ENCODE data around the gene PDIA3.
"Not testable (repeated sequence)": the region's sequence is repeated elsewhere in the genome, so short reads cannot be mapped to it uniquely, and the experiment has no call there.

Gene PDIA3

DNA sequence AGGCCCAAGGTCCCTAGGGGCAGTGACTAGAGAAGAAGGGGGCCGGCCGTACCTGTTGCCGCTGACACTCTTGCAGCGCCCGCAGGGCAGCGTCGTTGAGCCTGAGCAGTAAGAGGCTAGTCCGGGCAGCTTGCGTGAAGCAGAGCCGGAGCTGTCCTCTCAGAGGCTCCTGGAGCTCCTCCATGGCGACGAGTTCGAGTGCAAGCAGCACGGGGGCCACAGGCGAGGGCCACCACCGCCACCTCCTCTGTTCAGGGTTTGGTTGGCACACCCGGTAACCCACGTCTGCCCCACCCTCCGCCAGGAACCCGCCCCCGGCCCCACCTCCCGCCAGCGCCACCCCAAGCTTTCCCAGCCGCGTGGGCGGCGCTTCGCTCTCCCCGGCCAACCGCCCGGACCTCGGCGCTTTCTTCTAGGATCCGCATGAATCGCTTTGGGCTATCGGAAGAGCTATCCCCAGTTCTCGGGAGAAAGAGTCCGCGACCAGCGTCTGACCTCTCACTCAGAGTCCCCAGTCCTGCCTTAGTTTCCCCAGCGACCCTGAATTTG, 30.6 kb downstream of the PDIA3 start, which contains the start of gene ELL3:
Gene ELL3, minus strand, starts transcription at position 249 of the 549 bp plus-strand sequence. Its CDS starts 65 bp downstream, at position 184.
- DNase-seq (ENCODE audit: low spot score) = peak; percentile 76

DNA sequence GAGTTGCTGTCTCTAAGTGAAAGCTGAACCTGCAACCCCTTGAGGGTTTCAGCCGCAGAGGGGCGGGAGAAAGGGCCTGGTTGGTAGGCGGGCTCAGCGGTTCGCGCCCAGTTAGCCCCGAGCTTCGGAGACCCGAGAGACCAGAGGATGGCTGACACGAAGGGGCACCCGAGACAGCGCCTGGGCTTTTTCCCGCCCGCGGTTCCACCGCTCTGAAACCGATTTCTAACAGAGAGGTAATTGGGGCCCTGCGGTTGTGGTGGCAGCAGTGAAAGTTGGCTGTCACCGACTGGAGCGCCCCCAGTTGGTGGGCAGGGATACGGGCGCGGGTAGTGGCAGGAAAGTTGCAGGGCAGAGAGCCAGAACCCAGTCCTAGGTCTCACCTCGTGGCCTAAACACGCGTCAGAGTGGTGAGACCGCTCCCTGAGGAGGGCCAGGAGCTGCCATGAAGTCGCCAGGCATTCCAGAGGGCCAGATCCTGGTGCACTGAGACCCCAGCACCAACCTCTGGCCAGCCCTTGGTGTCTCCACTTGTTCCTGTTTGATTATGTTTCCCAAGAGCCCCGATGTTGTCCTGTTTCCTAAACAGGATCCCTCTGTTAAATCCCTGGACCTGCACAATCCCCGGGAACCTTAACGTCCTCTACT, 31.2 kb downstream of the PDIA3 start:
- DNase-seq (ENCODE audit: low spot score) = peak; percentile 84

DNA sequence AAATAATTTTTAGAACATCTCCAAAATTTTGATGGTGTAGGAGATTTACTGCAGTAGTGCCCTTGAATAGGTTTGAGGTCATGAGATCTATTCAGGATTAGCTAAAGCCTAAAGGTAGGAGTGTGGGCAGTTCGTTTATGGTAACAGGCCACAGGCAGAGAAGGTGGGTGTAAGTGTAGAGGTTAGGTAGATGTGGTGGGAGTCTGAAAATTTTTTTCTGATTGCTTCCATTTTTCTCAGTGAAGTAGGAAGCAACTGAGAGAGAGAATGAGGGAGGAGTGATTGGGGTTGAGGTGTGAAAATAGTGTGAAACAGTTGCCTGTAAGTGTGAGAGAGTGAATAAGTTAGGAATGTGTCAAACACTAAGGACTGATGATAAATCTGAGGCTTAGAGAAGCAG, 32.8 kb downstream of the PDIA3 start:
- no peak for DNase-seq (ENCODE audit: low spot score)

GRCh38 chr15:43789409-43789808, 43.2 kb downstream of the PDIA3 start:
- no peak for DNase-seq (ENCODE audit: low spot score)

DNA sequence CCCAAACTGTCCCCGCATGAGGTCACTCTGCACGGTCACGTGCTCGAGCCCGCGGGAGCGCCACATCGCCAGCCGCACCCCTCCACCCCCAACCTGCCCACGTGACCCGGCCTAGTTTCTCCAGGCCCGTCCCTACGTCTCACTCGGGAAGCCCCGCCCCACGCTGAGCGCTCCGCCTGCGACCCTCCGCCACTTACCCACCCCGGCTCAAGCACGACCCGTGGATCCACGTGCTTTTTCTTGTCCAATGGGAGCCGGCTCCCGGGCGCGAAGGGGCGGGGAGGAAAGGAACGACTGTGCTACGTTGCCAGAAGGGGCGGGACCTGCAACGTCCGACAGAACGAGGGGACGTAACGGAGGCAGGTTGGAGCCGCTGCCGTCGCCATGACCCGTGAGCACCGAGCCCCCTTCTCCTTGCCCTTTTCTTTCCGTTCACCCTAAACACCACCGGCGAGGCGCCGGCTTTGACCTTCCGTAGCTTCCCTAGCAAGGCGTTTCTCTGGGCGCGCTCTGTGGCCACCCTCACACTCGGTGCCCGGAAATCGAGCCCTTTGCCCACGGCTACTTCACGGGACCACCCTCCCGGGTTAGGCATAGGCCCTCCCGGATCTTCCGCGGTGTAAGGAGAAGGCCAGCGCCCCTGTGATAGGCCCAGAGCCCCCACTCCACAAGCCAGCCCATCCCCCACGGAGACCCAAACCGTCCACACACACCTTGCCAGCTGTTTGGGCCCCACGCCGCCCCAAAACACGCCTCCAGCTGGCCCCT, 45.9 kb downstream of the PDIA3 start, which contains the start of gene SERF2:
Gene SERF2, plus strand, starts transcription at position 328 of the 768 bp plus-strand sequence. Its CDS starts 57 bp downstream, at position 385.
- peak; percentile 100 for DNase-seq (ENCODE audit: low spot score)

GRCh38 chr15:43792761-43793476, 46.7 kb downstream of the PDIA3 start:
- peak; percentile 33 for DNase-seq (ENCODE audit: low spot score)

DNA sequence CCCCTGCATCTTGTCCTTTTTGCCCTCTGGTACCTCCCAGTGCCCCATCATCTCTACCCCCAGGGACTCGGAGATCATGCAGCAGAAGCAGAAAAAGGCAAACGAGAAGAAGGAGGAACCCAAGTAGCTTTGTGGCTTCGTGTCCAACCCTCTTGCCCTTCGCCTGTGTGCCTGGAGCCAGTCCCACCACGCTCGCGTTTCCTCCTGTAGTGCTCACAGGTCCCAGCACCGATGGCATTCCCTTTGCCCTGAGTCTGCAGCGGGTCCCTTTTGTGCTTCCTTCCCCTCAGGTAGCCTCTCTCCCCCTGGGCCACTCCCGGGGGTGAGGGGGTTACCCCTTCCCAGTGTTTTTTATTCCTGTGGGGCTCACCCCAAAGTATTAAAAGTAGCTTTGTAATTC, 47.4 kb downstream of the PDIA3 start:
- DNase-seq (ENCODE audit: low spot score) = no peak

- DNase-seq (ENCODE audit: low spot score) = no peak
These were observed 48.2 kb downstream of the PDIA3 start for GRCh38 chr15:43794269-43795037.

- DNase-seq (ENCODE audit: low spot score) = no peak
These were observed 49.0 kb downstream of the PDIA3 start for GRCh38 chr15:43795197-43795596.

GRCh38 chr15:43795997-43796396, 49.8 kb downstream of the PDIA3 start:
- DNase-seq (ENCODE audit: low spot score) = no peak

DNA sequence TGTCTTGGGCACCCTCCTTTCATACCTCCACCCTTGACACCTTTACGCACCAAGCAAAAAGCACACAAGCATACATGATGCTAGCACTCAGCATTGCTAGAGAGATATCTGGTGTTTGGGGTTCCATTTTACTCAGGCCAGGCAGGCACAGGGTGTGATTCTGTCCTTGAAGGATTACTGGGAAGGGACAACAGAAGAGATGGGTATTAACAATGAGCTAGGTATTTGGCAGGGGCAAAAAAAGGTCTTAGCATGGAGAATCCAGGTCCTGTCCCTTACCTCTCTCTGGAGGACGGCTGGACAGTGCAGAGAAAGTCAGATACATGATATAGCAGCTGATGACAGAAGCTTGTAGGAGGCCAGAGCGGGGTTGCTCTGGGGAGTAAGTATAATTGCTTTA, 50.3 kb downstream of the PDIA3 start:
- DNase-seq (ENCODE audit: low spot score) = no peak

DNA sequence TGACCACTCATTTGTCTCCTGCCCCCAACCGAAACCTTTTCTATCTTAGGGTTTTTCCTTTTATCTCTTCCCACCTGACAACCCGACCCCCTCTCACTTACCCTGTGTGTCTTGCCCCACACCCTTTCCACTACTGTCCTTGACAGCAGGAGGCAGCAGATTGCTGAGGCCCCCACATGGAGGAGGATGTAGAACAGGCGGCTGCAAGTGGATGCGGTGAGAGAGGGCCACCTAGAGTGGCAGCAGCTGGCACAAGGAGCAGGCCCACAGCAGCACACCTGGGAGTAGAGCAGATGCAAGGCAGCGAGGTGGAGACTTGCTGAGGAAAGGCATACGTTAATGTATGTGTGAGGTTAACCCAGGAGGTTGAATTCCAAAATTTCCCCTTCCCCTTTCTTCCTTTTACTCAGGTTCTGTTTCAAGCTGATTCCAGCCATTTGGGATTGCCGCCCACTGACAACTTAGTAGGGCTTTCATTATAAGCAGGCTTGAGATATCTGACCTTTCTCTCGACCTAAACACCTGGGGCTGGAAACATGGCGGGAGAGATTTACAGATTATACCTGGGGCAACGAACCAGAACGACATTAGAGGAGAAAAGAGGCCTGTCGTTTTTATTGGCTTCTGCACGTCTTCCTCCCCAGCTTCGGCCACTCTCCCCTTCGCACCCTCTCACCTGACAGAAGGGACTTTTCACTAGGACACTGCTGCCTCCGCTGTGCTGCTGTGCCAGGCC, 53.1 kb downstream of the PDIA3 start:
- DNase-seq (ENCODE audit: low spot score) = no peak

- no peak for DNase-seq (ENCODE audit: low spot score)
These were observed 53.7 kb downstream of the PDIA3 start, which contains the start of gene SERINC4 for GRCh38 chr15:43799945-43800285. Gene SERINC4, minus strand, starts transcription at chr15:43800220. Its CDS starts 234 bp downstream, at chr15:43799986.

DNA sequence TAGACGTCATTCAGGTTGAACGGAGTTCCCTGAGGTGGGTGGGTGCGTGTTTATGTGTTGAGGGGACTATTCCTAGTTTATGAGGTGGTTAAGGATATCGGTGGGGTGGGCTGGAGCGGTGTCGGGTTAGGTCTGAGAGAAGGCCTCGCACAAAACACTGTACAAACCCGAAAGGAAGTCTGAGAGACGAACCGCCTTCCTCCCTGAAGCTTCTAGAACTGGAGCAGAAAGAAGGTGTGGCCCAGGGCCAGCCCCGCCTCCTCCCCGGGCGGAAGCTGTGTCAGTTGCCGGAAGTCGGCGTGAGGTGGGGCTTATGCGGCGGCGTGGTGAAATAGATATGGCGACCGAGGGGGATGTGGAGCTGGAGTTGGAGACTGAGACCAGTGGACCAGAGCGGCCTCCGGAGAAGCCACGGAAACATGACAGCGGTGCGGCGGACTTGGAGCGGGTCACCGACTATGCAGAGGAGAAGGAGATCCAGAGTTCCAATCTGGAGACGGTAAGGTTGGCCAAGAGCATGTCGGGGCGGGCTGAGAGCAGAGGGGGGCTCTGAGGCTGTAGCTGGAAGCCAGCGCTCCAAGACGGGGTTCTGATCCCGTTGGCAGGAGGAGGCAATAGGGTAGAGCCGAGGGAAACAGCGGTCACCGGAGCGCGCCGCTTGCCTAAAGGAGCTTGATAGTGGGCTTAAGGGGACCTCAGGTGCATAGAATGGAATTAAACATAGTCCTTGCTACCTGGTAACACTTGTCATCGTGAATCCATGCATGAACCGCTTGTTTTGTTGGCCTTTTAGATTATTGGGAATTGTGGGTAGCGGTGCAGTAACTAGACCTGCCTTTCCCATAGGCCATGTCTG, 54.3 kb downstream of the PDIA3 start, which contains the start of gene HYPK:
Gene HYPK, plus strand, starts transcription at position 314 of the 856 bp plus-strand sequence. Its CDS starts 24 bp downstream, at position 338.
- peak; percentile 92 for DNase-seq (ENCODE audit: low spot score)

GRCh38 chr15:43802676-43803075, 56.4 kb downstream of the PDIA3 start:
- DNase-seq (ENCODE audit: low spot score) = not testable (repeated sequence)

- no peak for DNase-seq (ENCODE audit: low spot score)
These were observed 62.3 kb downstream of the PDIA3 start for GRCh38 chr15:43808435-43808950.

GRCh38 chr15:43808960-43809678, 62.9 kb downstream of the PDIA3 start:
- DNase-seq (ENCODE audit: low spot score) = no peak

DNA sequence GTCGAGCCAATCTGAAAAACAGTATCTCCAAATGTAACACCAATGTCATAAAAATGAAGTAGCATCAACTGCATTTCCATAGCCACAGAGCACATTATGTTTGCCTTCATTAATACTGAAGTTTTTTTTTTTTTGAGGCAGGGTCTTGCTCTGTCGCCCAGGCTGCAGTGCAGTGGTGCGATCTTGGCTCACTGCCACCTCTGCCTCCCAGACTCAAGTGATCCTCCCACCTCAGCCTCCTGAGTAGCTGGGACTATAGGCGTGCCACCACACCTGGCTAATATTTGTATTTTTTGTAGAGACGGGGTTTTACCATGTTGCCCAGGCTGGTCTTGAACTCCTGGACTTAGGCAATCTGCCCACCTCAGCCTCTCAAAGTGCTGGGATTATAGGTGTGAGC, 68.8 kb downstream of the PDIA3 start:
- not testable (repeated sequence) for DNase-seq (ENCODE audit: low spot score)

- DNase-seq (ENCODE audit: low spot score) = no peak
These were observed 75.3 kb downstream of the PDIA3 start for GRCh38 chr15:43821505-43821904.
